Measurements from ENCODE around the gene GPR160.

DNA sequence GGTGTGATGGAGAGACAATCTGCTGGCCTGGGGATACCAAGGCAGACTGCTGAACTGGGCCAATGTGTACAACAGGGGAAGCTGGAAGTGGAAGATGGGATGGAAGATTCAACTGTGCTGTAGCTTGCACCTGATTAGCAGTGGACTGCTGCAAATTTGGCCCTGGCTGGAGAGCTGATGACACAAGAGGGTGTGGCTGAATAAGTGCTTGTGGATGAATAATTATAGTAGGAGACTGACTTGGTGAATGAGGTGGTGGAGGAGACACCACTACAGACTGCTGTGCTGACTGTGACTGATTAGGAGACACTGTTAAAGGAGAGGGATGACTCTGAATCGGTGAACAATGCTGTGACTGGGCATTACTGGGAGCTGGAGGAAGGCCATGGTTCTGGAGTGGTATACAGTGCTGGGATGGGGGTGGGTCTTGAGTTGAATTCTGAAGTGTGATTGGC lies 91.2 kb downstream of the GPR160 start:
- TF ChIP-seq ZNF10 (CRISPR knock-in tag; IDR thresholded peaks at IDR 0.05; ENCODE audit: borderline replicate concordance, low read depth) (no peak), ZNF704 (CRISPR knock-in tag; IDR thresholded peaks at IDR 0.05; ENCODE audit: borderline replicate concordance) (no peak), YY1 (IDR thresholded peaks at IDR 0.05; ENCODE audit: insufficient read depth, insufficient replicate concordance, low read depth, low read length) (no peak), POLR2AphosphoS5 (IDR thresholded peaks at IDR 0.05; ENCODE audit: low read depth, low read length) (no peak), ZNF263 (CRISPR knock-in tag; IDR thresholded peaks at IDR 0.05) (no peak), TARDBP (CRISPR knock-in tag; IDR thresholded peaks at IDR 0.05) (no peak), NR3C1 (CRISPR knock-in tag; IDR thresholded peaks at IDR 0.05) (no peak), ZNF121 (CRISPR knock-in tag; IDR thresholded peaks at IDR 0.05) (no peak), MXI1 (IDR thresholded peaks at IDR 0.05; ENCODE audit: borderline replicate concordance, low read depth, low read length) (no peak), ELF1 (CRISPR knock-in tag; IDR thresholded peaks at IDR 0.05) (no peak)
- TF ChIP-seq, protein P1, sequence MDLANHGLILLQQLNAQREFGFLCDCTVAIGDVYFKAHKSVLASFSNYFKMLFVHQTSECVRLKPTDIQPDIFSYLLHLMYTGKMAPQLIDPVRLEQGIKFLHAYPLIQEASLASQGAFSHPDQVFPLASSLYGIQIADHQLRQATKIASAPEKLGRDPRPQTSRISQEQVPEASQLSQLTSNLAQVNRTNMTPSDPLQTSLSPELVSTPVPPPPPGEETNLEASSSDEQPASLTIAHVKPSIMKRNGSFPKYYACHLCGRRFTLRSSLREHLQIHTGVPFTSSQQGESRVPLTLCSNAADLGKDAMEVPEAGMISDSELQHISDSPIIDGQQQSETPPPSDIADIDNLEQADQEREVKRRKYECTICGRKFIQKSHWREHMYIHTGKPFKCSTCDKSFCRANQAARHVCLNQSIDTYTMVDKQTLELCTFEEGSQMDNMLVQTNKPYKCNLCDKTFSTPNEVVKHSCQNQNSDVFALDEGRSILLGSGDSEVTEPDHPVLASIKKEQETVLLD (CRISPR knock-in tag; IDR thresholded peaks at IDR 0.05; ENCODE audit: low read depth), result no peak
